Muscle layer of colon (tissue), 2 donors: Measurements from ENCODE around the gene TMED5.

Source experiments
- H3K27ac ChIP-seq: one replicate; pipeline ENCODE4 v1.7.0; 2013; ENCODE audit warnings: low read depth, mild to moderate bottlenecking, low read length, moderate library complexity
- H3K27me3 ChIP-seq, 2 donors: one replicate each; pipeline ENCODE4 v1.7.0; 2013; ENCODE audit warnings: low read length in 2 of 2, mild to moderate bottlenecking in 2 of 2; ENCODE audit not compliant: insufficient read depth in 2 of 2, control insufficient read depth in 1 of 2
- H3K36me3 ChIP-seq: one replicate; pipeline ENCODE4 v1.7.0; 2013; ENCODE audit warnings: mild to moderate bottlenecking, low read length; ENCODE audit not compliant: insufficient read depth
- H3K4me1 ChIP-seq: one replicate; pipeline ENCODE4 v1.7.0; 2013; ENCODE audit warnings: mild to moderate bottlenecking, low read length; ENCODE audit not compliant: insufficient read depth
- H3K4me3 ChIP-seq, 2 donors: one replicate each; pipeline ENCODE4 v1.7.0; 2013; ENCODE audit warnings: low read length in 2 of 2, low read depth in 1 of 2, mild to moderate bottlenecking in 1 of 2, moderate library complexity in 1 of 2
- H3K9ac ChIP-seq: one replicate; pipeline ENCODE4 v1.7.0; 2013; ENCODE audit warnings: low read length
- H3K9me3 ChIP-seq: one replicate; pipeline ENCODE4 v1.7.0; 2013; ENCODE audit warnings: mild to moderate bottlenecking, low read length
- donor health status: abdominal sarcoma.
- donor health status: Adenocarcinoma of cecum.

Gene TMED5

DNA sequence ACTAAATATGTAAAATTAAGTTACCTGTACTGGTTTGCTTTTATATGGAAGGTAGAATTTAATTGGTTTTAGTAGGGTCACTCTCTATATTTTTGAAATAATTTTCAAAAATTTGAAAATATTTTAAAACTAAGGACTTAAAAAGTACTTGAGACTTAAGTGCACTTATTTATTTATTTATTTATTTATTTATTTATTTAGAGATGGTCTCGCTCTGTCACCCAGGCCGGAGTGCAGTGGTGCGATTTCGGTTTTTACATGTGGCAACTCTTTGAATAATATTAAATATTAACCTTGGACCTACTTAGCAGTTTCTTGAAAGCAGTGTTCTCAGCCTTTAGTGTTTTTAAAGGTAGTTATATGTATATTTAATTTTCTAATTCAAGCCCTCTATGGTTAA, 36.4 kb downstream of the TMED5 start:
- no peak overlapping the region for H3K9ac ChIP-seq
- H3K4me1 ChIP-seq = peaks cover 5% of the 10 kb centered on the region
- no peaks in the 10 kb centered on the region for H3K36me3 ChIP-seq
- no peak overlapping the region for H3K4me3 ChIP-seq
- no peak overlapping the region for H3K27ac ChIP-seq
- H3K27me3 ChIP-seq = no peaks in the 10 kb centered on the region
- no peaks in the 10 kb centered on the region for H3K9me3 ChIP-seq

DNA sequence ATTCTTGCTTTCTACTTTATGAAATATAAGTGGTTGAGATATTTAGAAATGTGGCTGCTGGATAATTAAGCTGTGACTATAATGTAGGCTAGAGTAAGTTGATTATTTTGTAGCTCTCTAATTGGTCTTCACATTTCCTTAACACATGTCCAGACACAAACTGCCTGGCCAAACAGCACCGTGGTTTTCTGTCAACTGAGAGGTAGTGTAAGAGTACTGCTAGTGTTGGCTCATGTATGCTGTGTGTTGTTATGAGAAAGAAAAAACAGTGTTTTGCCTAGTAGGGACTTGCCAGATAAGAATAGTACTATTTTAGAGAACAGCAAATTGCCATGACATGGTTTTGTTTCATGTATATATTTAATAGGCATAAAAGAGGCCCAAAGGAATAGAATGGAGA, 37.1 kb downstream of the TMED5 start:
- H3K27me3 ChIP-seq = no peaks in the 10 kb centered on the region
- H3K9me3 ChIP-seq = no peaks in the 10 kb centered on the region
- H3K27ac ChIP-seq = no peak overlapping the region
- H3K36me3 ChIP-seq = no peaks in the 10 kb centered on the region
- H3K4me3 ChIP-seq = no peak overlapping the region
- H3K4me1 ChIP-seq = peaks cover 5% of the 10 kb centered on the region
- no peak overlapping the region for H3K9ac ChIP-seq

DNA sequence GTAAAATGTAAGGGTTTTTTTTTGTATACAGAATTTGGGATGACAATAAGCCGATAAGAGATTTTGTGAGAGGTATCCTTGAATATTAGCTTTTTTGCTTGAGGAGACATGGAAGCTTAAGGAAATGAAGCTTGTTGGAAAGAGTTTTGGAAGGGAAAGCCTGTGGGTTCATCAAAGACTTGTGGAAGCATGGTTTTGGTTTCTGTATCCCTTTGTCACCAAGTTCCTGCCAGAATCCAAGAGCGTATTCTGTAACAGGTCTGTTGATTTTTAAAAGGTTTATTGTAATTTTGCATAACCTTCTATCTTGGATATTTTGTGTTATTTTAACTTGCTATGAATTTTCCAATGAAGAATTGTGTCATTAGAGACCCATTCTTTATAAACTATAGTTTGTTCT, 38.1 kb downstream of the TMED5 start:
- H3K9ac ChIP-seq = no peak overlapping the region
- H3K4me1 ChIP-seq = no peaks in the 10 kb centered on the region
- no peak overlapping the region for H3K27ac ChIP-seq
- H3K4me3 ChIP-seq = no peak overlapping the region
- peaks cover 5% of the 10 kb centered on the region for H3K36me3 ChIP-seq
- H3K27me3 ChIP-seq = no peaks in the 10 kb centered on the region
- no peaks in the 10 kb centered on the region for H3K9me3 ChIP-seq

DNA sequence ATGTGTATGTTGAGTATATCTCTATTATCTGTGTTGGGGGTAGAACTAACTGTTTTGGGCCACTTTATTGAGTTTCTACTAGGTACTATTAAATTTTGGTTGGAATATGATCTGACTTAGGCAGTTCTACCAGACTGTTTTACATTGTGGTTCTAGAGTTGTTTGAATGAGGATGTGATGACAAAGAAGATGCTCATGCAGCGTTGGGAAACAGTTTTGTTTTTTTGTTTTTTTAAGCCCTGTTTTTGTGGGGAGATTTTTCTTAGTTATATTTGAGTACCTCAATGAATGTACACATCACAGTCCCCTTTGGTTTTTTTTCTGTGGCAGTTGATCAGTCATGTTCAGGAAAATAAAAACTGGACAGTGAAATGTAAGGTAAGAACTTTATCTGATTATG, 40.1 kb downstream of the TMED5 start:
- no peaks in the 10 kb centered on the region for H3K4me1 ChIP-seq
- no peaks in the 10 kb centered on the region for H3K27me3 ChIP-seq
- peaks cover 6% of the 10 kb centered on the region for H3K36me3 ChIP-seq
- H3K9me3 ChIP-seq = no peaks in the 10 kb centered on the region
- no peak overlapping the region for H3K27ac ChIP-seq
- no peak overlapping the region for H3K9ac ChIP-seq
- H3K4me3 ChIP-seq = no peak overlapping the region

DNA sequence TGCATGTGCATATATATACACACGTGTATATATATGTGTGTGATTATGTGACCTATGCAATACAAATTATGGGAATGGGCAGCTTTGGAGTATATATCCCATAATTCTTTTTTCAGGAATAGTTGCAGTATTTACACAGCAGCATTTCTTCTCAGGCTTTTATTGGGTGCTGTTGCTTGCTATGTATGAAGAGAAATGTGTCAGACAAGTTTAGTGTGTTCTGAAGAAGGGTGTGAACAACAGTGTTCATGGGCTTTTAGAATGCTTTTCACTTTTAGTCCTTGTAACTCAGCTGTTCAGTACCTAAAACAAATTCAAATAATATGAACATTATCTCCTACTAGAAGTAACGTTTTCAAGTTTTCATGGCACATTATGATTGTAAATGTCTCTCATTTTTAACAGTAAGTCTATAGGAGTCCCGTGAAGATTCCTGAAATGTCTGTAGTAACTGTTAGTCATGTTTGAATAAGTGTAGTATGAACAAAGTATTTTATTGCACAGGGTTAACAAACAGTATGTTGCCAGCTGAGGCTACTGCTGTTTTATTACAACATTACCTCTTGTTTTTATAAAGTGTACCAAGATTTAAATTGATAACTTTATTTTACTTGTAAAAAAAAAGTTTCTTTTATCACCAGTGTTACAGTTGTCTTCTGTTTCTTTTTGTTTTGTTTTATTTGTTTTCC, 42.5 kb downstream of the TMED5 start:
- Histone ChIP-seq H3K27me3 (no peaks in the 10 kb centered on the region), H3K9me3 (no peaks in the 10 kb centered on the region), H3K4me3 (no peak overlapping the region), H3K4me1 (no peaks in the 10 kb centered on the region), H3K36me3 (peaks cover 13% of the 10 kb centered on the region), H3K9ac (no peak overlapping the region), H3K27ac (no peak overlapping the region)

DNA sequence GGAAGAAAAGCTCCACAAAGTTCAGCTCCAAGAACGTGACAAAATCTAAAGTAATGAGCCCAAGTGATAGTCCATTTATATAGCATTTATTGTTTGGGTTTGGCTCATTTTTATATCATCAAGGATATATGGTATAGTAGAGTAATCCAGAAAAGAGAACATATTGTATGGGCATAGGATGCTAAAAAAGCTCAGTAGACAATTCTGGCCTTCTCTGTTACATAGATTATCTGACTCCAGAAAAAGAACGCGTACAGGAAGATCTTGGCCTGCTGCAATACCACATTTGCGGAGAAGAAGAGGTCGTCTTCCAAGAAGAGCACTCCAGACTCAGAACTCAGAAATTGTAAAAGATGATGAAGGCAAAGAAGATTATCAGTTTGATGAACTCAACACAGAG, 43.8 kb downstream of the TMED5 start:
- Histone ChIP-seq H3K27ac (no peak overlapping the region), H3K9me3 (no peaks in the 10 kb centered on the region), H3K4me3 (no peak overlapping the region), H3K4me1 (no peaks in the 10 kb centered on the region), H3K27me3 (no peaks in the 10 kb centered on the region), H3K9ac (no peak overlapping the region), H3K36me3 (peaks cover 13% of the 10 kb centered on the region)

DNA sequence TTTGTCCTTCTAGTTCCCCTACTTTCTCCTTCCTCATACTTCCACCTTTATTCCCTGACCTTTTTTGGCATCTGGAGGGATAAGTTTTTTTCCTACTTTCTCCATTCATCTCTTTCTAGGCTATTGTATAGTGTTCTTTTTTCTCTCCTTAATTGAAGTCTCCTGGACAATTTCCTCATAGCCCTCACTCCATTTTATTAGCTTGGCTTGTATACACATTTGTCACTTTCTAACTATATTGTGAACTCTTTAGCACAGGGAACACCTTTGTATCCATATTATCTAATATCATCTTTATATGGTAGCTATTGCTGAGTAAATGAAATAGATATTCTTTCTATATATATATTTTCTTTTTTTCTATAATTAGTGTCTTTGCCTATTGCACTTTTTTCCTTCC, 47.6 kb downstream of the TMED5 start:
- H3K27ac ChIP-seq = no peak overlapping the region
- H3K36me3 ChIP-seq = peaks cover 12% of the 10 kb centered on the region
- no peaks in the 10 kb centered on the region for H3K9me3 ChIP-seq
- H3K9ac ChIP-seq = no peak overlapping the region
- H3K4me1 ChIP-seq = no peaks in the 10 kb centered on the region
- no peak overlapping the region for H3K4me3 ChIP-seq
- H3K27me3 ChIP-seq = no peaks in the 10 kb centered on the region

DNA sequence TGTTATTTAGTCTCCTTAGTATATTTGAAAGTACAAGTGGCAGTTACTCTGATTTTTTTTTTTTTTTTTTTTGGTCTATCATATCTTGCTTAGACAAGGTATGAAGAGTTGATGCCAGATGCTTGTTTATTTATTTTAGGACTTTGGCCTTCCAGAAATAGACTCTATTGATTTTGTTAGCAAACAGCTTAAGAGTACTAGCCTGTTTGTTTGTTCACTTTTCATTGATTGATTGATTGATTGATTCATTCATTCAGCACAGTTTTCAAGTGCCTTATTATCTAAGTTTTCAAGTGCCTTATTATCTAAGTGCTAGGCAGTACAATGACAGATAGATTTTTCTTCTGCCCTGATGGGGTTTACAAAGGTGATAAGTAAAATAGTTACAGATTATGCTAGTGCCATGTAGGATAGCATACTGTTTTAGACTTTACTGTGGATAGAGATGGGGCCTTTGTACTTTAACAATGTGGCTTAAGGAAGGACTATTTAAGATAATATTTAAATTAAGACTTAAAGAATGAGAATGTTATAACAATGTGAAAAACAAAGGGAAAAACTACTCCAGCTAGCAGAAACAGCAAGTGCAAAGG, 50.6 kb downstream of the TMED5 start:
- no peaks in the 10 kb centered on the region for H3K4me1 ChIP-seq
- H3K4me3 ChIP-seq = no peak overlapping the region
- peaks cover 12% of the 10 kb centered on the region for H3K36me3 ChIP-seq
- no peaks in the 10 kb centered on the region for H3K27me3 ChIP-seq
- no peaks in the 10 kb centered on the region for H3K9me3 ChIP-seq
- no peak overlapping the region for H3K27ac ChIP-seq
- no peak overlapping the region for H3K9ac ChIP-seq

DNA sequence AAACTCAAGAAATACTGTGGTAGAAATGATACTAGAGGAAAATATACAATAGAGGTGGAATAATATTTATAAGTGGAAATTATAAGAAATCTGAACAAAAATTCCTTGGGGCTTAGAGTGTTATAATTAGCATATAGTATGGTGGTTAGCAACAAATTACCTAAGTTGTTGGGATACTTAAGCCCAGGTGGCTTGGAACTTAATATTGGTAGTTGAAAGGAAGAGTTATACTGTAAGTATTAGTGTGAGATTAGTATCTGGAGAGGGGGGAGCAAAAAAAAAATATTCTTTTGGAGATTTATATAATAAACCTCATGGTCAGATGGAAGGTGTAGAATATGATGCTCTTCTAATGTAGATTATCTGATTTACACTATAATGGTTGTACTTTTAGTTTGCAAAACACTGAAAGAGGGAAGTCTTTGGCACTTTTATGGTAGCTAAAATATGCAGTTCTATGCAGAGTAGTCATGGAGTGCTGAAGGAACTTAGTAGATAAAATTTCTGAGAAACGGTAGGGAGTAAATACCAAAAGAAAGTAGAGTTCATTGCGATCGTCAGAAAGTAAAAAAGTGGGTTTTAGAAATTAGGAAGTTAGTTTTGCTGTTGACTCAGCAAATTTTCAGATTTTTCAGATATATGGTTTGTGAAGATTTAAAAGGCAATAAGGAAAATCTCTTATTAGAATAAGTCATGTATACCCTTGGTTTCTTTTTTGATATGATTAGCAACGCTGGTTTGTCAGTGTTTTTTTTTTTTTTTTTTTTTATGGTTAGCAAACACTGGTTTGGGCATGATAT, 55.5 kb downstream of the TMED5 start:
- H3K4me1 ChIP-seq = no peaks in the 10 kb centered on the region
- no peaks in the 10 kb centered on the region for H3K27me3 ChIP-seq
- H3K9ac ChIP-seq = no peak overlapping the region
- H3K9me3 ChIP-seq = no peaks in the 10 kb centered on the region
- no peak overlapping the region for H3K4me3 ChIP-seq
- H3K36me3 ChIP-seq = peaks cover 11% of the 10 kb centered on the region
- H3K27ac ChIP-seq = no peak overlapping the region

DNA sequence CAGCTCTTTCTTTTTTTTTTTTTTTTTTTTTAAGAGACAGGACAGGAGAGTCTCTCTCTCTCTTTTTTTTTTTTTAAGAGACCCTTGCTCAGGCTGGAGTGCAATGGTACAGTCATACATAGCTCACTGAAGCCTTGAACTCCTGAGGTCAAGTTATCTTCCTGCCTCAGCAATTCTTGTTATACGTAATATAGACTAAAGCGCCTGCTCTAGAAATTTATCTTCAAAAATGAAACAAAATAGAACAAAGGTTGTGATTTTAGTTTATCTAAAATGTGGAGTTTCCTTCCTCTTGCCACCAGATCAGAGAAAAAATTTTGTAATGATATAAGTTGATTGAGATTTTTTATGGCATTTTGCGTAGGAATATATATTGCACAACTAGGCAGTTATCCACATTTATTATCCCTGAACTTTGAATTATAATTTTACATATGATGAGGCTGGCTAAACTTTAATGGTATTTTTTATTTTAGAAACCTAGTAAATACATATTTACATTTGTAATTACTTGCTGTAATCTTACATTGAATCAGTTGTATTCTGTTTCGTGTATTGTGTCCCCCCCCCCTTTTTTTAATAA, 56.9 kb downstream of the TMED5 start:
- Histone ChIP-seq H3K4me1 (no peaks in the 10 kb centered on the region), H3K4me3 (no peak overlapping the region), H3K27ac (no peak overlapping the region), H3K27me3 (no peaks in the 10 kb centered on the region), H3K9ac (no peak overlapping the region), H3K36me3 (peaks cover 19% of the 10 kb centered on the region), H3K9me3 (no peaks in the 10 kb centered on the region)

DNA sequence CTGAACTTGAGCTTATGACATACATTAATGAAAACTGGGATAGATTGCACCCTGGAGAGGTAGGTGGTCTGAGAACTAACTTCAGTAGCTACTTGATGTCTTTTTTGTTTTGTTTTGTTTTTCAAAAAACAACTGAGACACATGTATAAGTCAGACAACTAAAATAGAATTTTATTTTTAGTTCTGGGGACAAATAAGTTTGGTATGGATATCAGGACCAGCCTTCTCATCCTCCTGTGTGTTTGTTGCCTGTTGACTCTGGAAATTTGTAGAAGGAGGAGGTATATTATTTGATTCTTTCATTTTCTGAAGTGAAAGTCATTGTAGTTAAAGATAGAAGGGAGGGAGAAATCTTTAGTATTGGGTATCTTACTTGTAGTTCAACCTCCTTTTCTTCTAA, 59.6 kb downstream of the TMED5 start:
- H3K4me1 ChIP-seq = no peaks in the 10 kb centered on the region
- H3K27ac ChIP-seq = no peak overlapping the region
- no peak overlapping the region for H3K4me3 ChIP-seq
- H3K27me3 ChIP-seq = no peaks in the 10 kb centered on the region
- H3K9me3 ChIP-seq = no peaks in the 10 kb centered on the region
- H3K9ac ChIP-seq = no peak overlapping the region
- peaks cover 22% of the 10 kb centered on the region for H3K36me3 ChIP-seq
